Thymus (tissue), 11 donors: Measurements from ENCODE around the gene CMSS1. TPM values are rescaled to one million over a fixed set of nuclear protein-coding genes. Genes with fewer than 3 reads are reported as not detected.

Experiments used
- DNase-seq, 9 donors: peaks; one replicate each; pipeline ENCODE4 v3.0.0-alpha.2; 2013; ENCODE audit warnings: low spot score in 9 of 9, low read depth in 6 of 9, missing footprints in 1 of 9
- H3K27ac ChIP-seq, 2 donors: one replicate each; pipeline ENCODE4 v1.5.1; 2013; ENCODE audit warnings: control low read depth in 1 of 2, low read depth in 1 of 2, low read length in 1 of 2, mild to moderate bottlenecking in 1 of 2, moderate library complexity in 1 of 2
- H3K27me3 ChIP-seq, 2 donors: one replicate each; pipeline ENCODE4 v1.5.1; 2013; ENCODE audit warnings: low read length in 1 of 2; ENCODE audit not compliant: control insufficient read depth in 2 of 2, insufficient read depth in 1 of 2
- H3K36me3 ChIP-seq, 2 donors: one replicate each; pipeline ENCODE4 v1.5.1; 2013; ENCODE audit warnings: low read length in 1 of 2, mild to moderate bottlenecking in 1 of 2, moderate library complexity in 1 of 2; ENCODE audit not compliant: control insufficient read depth in 2 of 2, insufficient read depth in 2 of 2
- H3K4me1 ChIP-seq, 2 donors: one replicate each; pipeline ENCODE4 v1.5.1; 2013; ENCODE audit warnings: low read length in 2 of 2; ENCODE audit not compliant: control insufficient read depth in 2 of 2, insufficient read depth in 2 of 2
- H3K4me3 ChIP-seq, 2 donors: one replicate each; pipeline ENCODE4 v1.5.1; 2013; ENCODE audit warnings: low read length in 2 of 2, control low read depth in 1 of 2, mild to moderate bottlenecking in 1 of 2
- H3K9me3 ChIP-seq, 2 donors: one replicate each; pipeline ENCODE4 v1.5.1; 2013; ENCODE audit warnings: low read length in 1 of 2, mild to moderate bottlenecking in 1 of 2; ENCODE audit not compliant: control insufficient read depth in 2 of 2, insufficient read depth in 1 of 2
- WGBS: extraction: QIAGEN DNeasy Blood & Tissue Kit; methylation state at CpG from one replicate; pipeline ENCODE4 v1.1.7; 2013; 5-methylcytosine and 5-hydroxymethylcytosine counted together
- polyA plus RNA-seq: library from polyadenylated mRNA; stranded (reverse); fragments of 200-250 nt; gene quantifications from one replicate; pipeline ENCODE4 v1.2.3, GENCODE V29; 2013
- total RNA-seq: library from RNA; stranded (reverse); fragments of 120-200 nt; gene quantifications from one replicate; pipeline ENCODE4 v1.2.4, GENCODE V29; 2013
- donor health status: healthy.

CMSS1 gene
- total and polyA plus RNA-seq, 2 donors: 27.3 to 39.0 TPM

- WGBS: 97% methylated on average over 3 of the region's 3 CpGs
These were observed 92.2 kb downstream of the CMSS1 start for GRCh38 chr3:99909714-99910495.

GRCh38 chr3:99910752-99911290 is 93.2 kb downstream of the CMSS1 start:
- H3K27ac ChIP-seq: no peak overlapping the region
- WGBS: 96% methylated on average over 4 of the region's 4 CpGs
- H3K27me3 ChIP-seq: no peaks in the 10 kb centered on the region
- no peak for DNase-seq
- no peaks in the 10 kb centered on the region for H3K36me3 ChIP-seq
- no peaks in the 10 kb centered on the region for H3K9me3 ChIP-seq
- H3K4me3 ChIP-seq: no peak overlapping the region
- H3K4me1 ChIP-seq: no peaks in the 10 kb centered on the region

More at GRCh38 chr3:99909714-99910495, 92.2 kb downstream of the CMSS1 start:
- no peaks in the 10 kb centered on the region for H3K4me1 ChIP-seq
- no peaks in the 10 kb centered on the region for H3K9me3 ChIP-seq
- no peaks in the 10 kb centered on the region for H3K36me3 ChIP-seq
- no peak for DNase-seq
- H3K4me3 ChIP-seq: no peak overlapping the region
- no peak overlapping the region for H3K27ac ChIP-seq
- H3K27me3 ChIP-seq: no peaks in the 10 kb centered on the region

GRCh38 chr3:99911433-99911832 is 93.8 kb downstream of the CMSS1 start:
- H3K27ac ChIP-seq: no peak overlapping the region
- no peaks in the 10 kb centered on the region for H3K9me3 ChIP-seq
- H3K36me3 ChIP-seq: no peaks in the 10 kb centered on the region
- H3K27me3 ChIP-seq: no peaks in the 10 kb centered on the region
- no peaks in the 10 kb centered on the region for H3K4me1 ChIP-seq
- no peak overlapping the region for H3K4me3 ChIP-seq
- DNase-seq: no peak
- WGBS: 86% methylated on average over 3 of the region's 3 CpGs

GRCh38 chr3:99915906-99916432 is 98.3 kb downstream of the CMSS1 start:
- no peak overlapping the region for H3K4me3 ChIP-seq
- no peaks in the 10 kb centered on the region for H3K4me1 ChIP-seq
- no peaks in the 10 kb centered on the region for H3K27me3 ChIP-seq
- H3K27ac ChIP-seq: no peak overlapping the region
- no peaks in the 10 kb centered on the region for H3K36me3 ChIP-seq
- no peak for DNase-seq
- no peaks in the 10 kb centered on the region for H3K9me3 ChIP-seq
- 96% methylated on average over 3 of the region's 3 CpGs for WGBS

- Histone ChIP-seq H3K27me3 (no peaks in the 10 kb centered on the region), H3K4me3 (no peak overlapping the region), H3K9me3 (no peaks in the 10 kb centered on the region), H3K27ac (no peak overlapping the region), H3K36me3 (no peaks in the 10 kb centered on the region), H3K4me1 (no peaks in the 10 kb centered on the region)
- DNase-seq: no peak
These were observed 101.1 kb downstream of the CMSS1 start for GRCh38 chr3:99918715-99919114.

- Histone ChIP-seq H3K9me3 (no peaks in the 10 kb centered on the region), H3K36me3 (no peaks in the 10 kb centered on the region), H3K4me3 (no peak overlapping the region), H3K27me3 (no peaks in the 10 kb centered on the region), H3K4me1 (no peaks in the 10 kb centered on the region), H3K27ac (no peak overlapping the region)
- no peak for DNase-seq
These were observed 102.0 kb downstream of the CMSS1 start for GRCh38 chr3:99919694-99920093.

GRCh38 chr3:99920481-99921376 is 103.1 kb downstream of the CMSS1 start:
- H3K27me3 ChIP-seq: no peaks in the 10 kb centered on the region
- H3K4me1 ChIP-seq: no peaks in the 10 kb centered on the region
- no peaks in the 10 kb centered on the region for H3K36me3 ChIP-seq
- no peak overlapping the region for H3K4me3 ChIP-seq
- H3K27ac ChIP-seq: no peak overlapping the region
- no peak for DNase-seq
- 77% methylated on average over 10 of the region's 10 CpGs for WGBS
- no peaks in the 10 kb centered on the region for H3K9me3 ChIP-seq

GRCh38 chr3:99921377-99921695 is 103.7 kb downstream of the CMSS1 start:
- Histone ChIP-seq H3K4me1 (no peaks in the 10 kb centered on the region), H3K9me3 (no peaks in the 10 kb centered on the region), H3K36me3 (no peaks in the 10 kb centered on the region), H3K27ac (no peak overlapping the region), H3K27me3 (no peaks in the 10 kb centered on the region), H3K4me3 (no peak overlapping the region)
- 96% methylated on average over 1 of the region's 1 CpG for WGBS
- no peak for DNase-seq

- H3K4me1 ChIP-seq: no peaks in the 10 kb centered on the region
- WGBS: 100% methylated on average over 1 of the region's 1 CpG
- no peak overlapping the region for H3K4me3 ChIP-seq
- H3K9me3 ChIP-seq: no peaks in the 10 kb centered on the region
- H3K27ac ChIP-seq: no peak overlapping the region
- no peaks in the 10 kb centered on the region for H3K36me3 ChIP-seq
- no peak for DNase-seq
- H3K27me3 ChIP-seq: no peaks in the 10 kb centered on the region
These were observed 104.3 kb downstream of the CMSS1 start for GRCh38 chr3:99921986-99922385.
